ENCODE results near the gene NUAK1. TPM values are rescaled to one million over a fixed set of nuclear protein-coding genes. Genes with fewer than 3 reads are reported as not detected.

The NUAK1 gene
- total RNA-seq, 2 experiments from 2014 or later: 0.03 TPM; not detected in 1

DNA sequence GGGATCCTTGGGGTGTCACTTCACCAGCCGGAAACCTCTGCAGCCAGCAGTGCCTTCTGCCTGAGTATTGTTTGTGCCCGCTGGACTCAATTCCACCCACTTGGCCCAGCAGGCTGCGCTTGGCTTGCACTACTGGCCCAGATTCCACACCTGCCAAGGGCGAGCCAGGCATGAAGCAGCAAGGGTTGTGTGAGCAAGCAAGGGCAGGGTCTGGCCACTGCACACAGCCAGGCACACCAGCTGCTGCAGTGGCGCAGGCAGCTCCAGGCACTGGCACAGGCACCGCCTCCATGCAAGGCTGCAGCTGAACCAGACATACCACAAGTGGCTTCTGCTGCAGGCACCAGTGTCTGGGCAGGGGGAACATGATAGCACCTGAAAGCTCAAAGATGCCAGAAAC lies 99.5 kb downstream of the NUAK1 start:
- no peak overlapping the region for H3K27ac ChIP-seq (ENCODE audit: low read depth, low read length, poor library complexity, severe bottlenecking)
- no TSS peak for BruUV-seq (replicated peaks)
- ChIA-PET CTCF (ENCODE audit: unreplicated experiment) (no interaction called here), POLR2A (no interaction called here)
- DNase-seq (ENCODE audit: low spot score): no peak
- H3K9me2 ChIP-seq (ENCODE audit: insufficient read depth, low read length): no peaks in the 10 kb centered on the region
- TF ChIP-seq, protein P1, sequence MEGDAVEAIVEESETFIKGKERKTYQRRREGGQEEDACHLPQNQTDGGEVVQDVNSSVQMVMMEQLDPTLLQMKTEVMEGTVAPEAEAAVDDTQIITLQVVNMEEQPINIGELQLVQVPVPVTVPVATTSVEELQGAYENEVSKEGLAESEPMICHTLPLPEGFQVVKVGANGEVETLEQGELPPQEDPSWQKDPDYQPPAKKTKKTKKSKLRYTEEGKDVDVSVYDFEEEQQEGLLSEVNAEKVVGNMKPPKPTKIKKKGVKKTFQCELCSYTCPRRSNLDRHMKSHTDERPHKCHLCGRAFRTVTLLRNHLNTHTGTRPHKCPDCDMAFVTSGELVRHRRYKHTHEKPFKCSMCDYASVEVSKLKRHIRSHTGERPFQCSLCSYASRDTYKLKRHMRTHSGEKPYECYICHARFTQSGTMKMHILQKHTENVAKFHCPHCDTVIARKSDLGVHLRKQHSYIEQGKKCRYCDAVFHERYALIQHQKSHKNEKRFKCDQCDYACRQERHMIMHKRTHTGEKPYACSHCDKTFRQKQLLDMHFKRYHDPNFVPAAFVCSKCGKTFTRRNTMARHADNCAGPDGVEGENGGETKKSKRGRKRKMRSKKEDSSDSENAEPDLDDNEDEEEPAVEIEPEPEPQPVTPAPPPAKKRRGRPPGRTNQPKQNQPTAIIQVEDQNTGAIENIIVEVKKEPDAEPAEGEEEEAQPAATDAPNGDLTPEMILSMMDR (conservative IDR thresholded peaks at IDR 0.05; ENCODE audit: low read length): no peak
- no peak for TF ChIP-seq EZH2phosphoT487 (IDR thresholded peaks at IDR 0.05; ENCODE audit: borderline replicate concordance, low read depth, low read length)
- no peak overlapping the region for H2AFZ ChIP-seq (ENCODE audit: low read length)
- H3K4me1 ChIP-seq (ENCODE audit: insufficient read depth, low read length, poor library complexity, severe bottlenecking): no peaks in the 10 kb centered on the region
- no peaks in the 10 kb centered on the region for H3K79me2 ChIP-seq (ENCODE audit: insufficient read depth, low read depth, low read length)
- no peaks in the 10 kb centered on the region for H4K20me1 ChIP-seq (ENCODE audit: insufficient read depth, low read length)
- no peak overlapping the region for H3K4me3 ChIP-seq (ENCODE audit: low read depth, low read length, poor library complexity, severe bottlenecking)
- H3K9me3 ChIP-seq (ENCODE audit: low read length): no peaks in the 10 kb centered on the region
- intact Hi-C loops (cut with micrococcal nuclease; ENCODE audit: unreplicated experiment): no loop called here
- H3K4me2 ChIP-seq (ENCODE audit: low read length): no peak overlapping the region
- no peaks in the 10 kb centered on the region for H3K36me3 ChIP-seq (ENCODE audit: insufficient read depth, low read length)

DNA sequence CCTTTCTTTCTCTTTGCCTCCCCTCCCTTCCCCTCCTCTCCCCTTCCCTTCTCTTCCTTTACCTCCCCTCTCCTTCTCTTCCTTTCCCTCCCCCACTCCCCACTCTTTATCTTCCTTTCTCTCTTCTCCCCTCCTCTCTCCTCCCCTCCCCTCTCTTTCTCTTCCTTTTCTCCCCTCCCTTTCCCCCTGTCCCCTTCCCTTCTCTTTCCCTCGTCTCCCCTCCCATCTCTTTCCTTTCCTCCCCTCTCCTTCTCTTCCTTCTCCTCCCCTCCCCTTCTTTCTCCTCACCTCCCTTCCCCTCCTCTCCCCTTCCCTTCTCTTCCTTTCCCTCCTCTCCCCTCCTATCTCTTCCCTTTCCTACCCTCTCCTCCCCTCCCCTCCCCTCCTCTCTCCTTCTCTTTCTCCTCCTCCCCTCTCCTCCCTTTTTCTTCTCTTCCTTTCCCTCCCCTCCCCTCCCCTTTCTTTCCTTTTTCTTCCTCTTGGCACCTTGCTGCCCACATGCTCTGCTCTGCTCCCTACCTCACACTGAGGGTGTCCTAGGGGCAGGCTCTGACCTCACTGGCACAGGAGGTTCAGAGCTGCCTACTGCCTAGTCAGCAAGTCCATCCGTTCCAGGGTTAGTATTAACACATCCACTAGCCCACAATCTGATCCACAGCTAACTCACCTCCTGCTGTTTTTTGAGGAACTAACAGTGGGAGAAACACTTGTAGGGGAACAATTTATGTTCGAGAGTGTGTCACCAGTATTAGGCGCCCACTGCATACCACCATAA lies 101.0 kb downstream of the NUAK1 start:
- intact Hi-C loops (cut with micrococcal nuclease; ENCODE audit: unreplicated experiment): no loop called here
- no peaks in the 10 kb centered on the region for H3K4me1 ChIP-seq (ENCODE audit: insufficient read depth, low read length, poor library complexity, severe bottlenecking)
- no peaks in the 10 kb centered on the region for H3K9me2 ChIP-seq (ENCODE audit: insufficient read depth, low read length)
- no peak overlapping the region for H3K4me2 ChIP-seq (ENCODE audit: low read length)
- H3K27ac ChIP-seq (ENCODE audit: low read depth, low read length, poor library complexity, severe bottlenecking): no peak overlapping the region
- no peaks in the 10 kb centered on the region for H3K79me2 ChIP-seq (ENCODE audit: insufficient read depth, low read depth, low read length)
- H3K9me3 ChIP-seq (ENCODE audit: low read length): no peaks in the 10 kb centered on the region
- BruUV-seq (replicated peaks): no TSS peak
- no peaks in the 10 kb centered on the region for H4K20me1 ChIP-seq (ENCODE audit: insufficient read depth, low read length)
- no peak for DNase-seq (ENCODE audit: low spot score)
- no peaks in the 10 kb centered on the region for H3K36me3 ChIP-seq (ENCODE audit: insufficient read depth, low read length)
- ChIA-PET POLR2A (interaction anchor here (0.6 kb wide), 1 partner anchor 108 kb away, joined by 3 read pairs; no protein-coding TSS in a partner anchor), CTCF (ENCODE audit: unreplicated experiment) (no interaction called here)
- TF ChIP-seq, protein P1 (conservative IDR thresholded peaks at IDR 0.05; ENCODE audit: low read length): no peak
- no peak for TF ChIP-seq EZH2phosphoT487 (IDR thresholded peaks at IDR 0.05; ENCODE audit: borderline replicate concordance, low read depth, low read length)
- no peak overlapping the region for H2AFZ ChIP-seq (ENCODE audit: low read length)
- no peak overlapping the region for H3K4me3 ChIP-seq (ENCODE audit: low read depth, low read length, poor library complexity, severe bottlenecking)

DNA sequence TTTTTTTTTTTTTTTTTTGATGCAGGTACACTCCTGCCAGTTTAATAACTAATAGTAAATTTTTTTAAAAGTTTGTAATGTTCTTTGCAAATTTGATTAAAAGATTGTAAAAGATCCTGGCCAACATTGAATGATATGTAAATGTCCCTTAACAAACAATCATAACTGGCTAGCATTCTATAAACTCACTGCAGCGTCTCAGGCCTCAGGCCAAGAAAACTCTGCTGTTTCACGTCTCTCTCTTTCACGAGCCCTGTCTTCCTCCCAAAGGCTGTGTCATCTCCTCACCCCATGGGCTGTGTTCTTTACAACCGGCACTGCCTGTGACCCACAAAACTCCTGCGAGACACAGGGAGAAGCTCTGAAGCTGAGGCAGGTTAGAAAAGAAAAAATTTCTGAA lies 103.3 kb downstream of the NUAK1 start:
- CTCF ChIA-PET (ENCODE audit: unreplicated experiment): no interaction called here
- H4K20me1 ChIP-seq (ENCODE audit: insufficient read depth, low read length): no peaks in the 10 kb centered on the region
- no TSS peak for BruUV-seq (replicated peaks)

More for the DNA sequence above, 103.3 kb downstream of the NUAK1 start:
- Histone ChIP-seq H3K27ac (ENCODE audit: low read depth, low read length, poor library complexity, severe bottlenecking) (no peak overlapping the region), H3K36me3 (ENCODE audit: insufficient read depth, low read length) (no peaks in the 10 kb centered on the region), H3K4me3 (ENCODE audit: low read depth, low read length, poor library complexity, severe bottlenecking) (no peak overlapping the region), H2AFZ (ENCODE audit: low read length) (no peak overlapping the region), H3K9me3 (ENCODE audit: low read length) (no peaks in the 10 kb centered on the region), H3K4me1 (ENCODE audit: insufficient read depth, low read length, poor library complexity, severe bottlenecking) (no peaks in the 10 kb centered on the region), H3K79me2 (ENCODE audit: insufficient read depth, low read depth, low read length) (no peaks in the 10 kb centered on the region), H3K4me2 (ENCODE audit: low read length) (no peak overlapping the region), H3K9me2 (ENCODE audit: insufficient read depth, low read length) (no peaks in the 10 kb centered on the region)
- POLR2A ChIA-PET: no interaction called here
- intact Hi-C loops (cut with micrococcal nuclease; ENCODE audit: unreplicated experiment): no loop called here
- DNase-seq (ENCODE audit: low spot score): no peak
- TF ChIP-seq EZH2phosphoT487 (IDR thresholded peaks at IDR 0.05; ENCODE audit: borderline replicate concordance, low read depth, low read length): no peak
- TF ChIP-seq, protein P1 (conservative IDR thresholded peaks at IDR 0.05; ENCODE audit: low read length): no peak
